Measurements from ENCODE around the gene KIT. TPM values are rescaled to one million over a fixed set of nuclear protein-coding genes. Genes with fewer than 3 reads are reported as not detected.

KIT gene
- total RNA-seq, 1 donor from 2014 or later, result 11.6 TPM

DNA sequence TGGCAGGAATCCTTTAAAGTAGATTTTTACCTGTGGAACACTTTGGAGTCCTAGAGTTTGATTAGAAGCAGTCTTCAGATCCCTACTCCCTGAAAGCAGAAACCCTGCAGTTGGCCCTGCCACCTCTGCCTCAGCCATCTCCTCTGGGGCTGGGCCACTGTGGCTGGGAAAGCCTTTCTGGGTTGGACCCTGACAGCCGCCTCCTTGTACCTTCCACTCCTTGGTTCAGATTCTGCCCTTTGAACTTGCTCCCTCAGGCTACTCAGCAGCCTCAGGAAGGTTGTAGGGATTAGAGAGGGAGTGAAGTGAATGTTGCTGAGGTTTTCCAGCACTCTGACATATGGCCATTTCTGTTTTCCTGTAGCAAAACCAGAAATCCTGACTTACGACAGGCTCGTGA lies 65.5 kb downstream of the KIT start:
- no peak for DNase-seq (ENCODE audit: extremely low spot score, unreplicated experiment)
- TF ChIP-seq, protein P1, sequence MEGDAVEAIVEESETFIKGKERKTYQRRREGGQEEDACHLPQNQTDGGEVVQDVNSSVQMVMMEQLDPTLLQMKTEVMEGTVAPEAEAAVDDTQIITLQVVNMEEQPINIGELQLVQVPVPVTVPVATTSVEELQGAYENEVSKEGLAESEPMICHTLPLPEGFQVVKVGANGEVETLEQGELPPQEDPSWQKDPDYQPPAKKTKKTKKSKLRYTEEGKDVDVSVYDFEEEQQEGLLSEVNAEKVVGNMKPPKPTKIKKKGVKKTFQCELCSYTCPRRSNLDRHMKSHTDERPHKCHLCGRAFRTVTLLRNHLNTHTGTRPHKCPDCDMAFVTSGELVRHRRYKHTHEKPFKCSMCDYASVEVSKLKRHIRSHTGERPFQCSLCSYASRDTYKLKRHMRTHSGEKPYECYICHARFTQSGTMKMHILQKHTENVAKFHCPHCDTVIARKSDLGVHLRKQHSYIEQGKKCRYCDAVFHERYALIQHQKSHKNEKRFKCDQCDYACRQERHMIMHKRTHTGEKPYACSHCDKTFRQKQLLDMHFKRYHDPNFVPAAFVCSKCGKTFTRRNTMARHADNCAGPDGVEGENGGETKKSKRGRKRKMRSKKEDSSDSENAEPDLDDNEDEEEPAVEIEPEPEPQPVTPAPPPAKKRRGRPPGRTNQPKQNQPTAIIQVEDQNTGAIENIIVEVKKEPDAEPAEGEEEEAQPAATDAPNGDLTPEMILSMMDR (IDR thresholded peaks at IDR 0.05), result no peak
- Mint-ChIP-seq H3K27me3 (ENCODE audit: unreplicated experiment) (no peaks in the 10 kb centered on the region), H3K4me3 (ENCODE audit: unreplicated experiment) (no peak overlapping the region), H3K36me3 (ENCODE audit: unreplicated experiment) (peaks cover 9% of the 10 kb centered on the region), H3K4me1 (ENCODE audit: unreplicated experiment) (no peaks in the 10 kb centered on the region), H3K27ac (ENCODE audit: unreplicated experiment) (no peak overlapping the region), H3K9me3 (ENCODE audit: unreplicated experiment) (no peaks in the 10 kb centered on the region)

DNA sequence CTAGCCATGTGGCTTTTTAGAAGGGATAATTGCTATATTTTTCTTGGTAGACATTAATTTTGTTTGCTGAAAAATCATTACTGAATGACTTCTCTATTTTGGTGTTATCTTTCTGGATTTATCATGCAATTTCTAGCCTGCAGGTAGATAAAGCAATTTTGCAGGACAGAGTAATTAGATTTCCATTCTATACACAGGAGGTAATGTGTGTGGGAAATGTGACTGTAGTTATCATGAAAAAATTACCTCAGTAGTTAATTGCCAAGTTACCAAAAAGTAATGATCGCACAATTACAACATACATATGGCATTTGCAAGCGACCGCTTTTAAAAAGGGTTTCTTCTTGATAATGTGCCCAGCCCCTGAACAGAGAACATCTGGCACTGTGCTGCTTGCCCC lies 66.1 kb downstream of the KIT start:
- no peaks in the 10 kb centered on the region for H3K27me3 Mint-ChIP-seq (ENCODE audit: unreplicated experiment)
- H3K27ac Mint-ChIP-seq (ENCODE audit: unreplicated experiment), result no peak overlapping the region
- TF ChIP-seq, protein P1 (IDR thresholded peaks at IDR 0.05), result no peak
- peaks cover 9% of the 10 kb centered on the region for H3K36me3 Mint-ChIP-seq (ENCODE audit: unreplicated experiment)
- no peaks in the 10 kb centered on the region for H3K4me1 Mint-ChIP-seq (ENCODE audit: unreplicated experiment)
- DNase-seq (ENCODE audit: extremely low spot score, unreplicated experiment), result no peak
- no peaks in the 10 kb centered on the region for H3K9me3 Mint-ChIP-seq (ENCODE audit: unreplicated experiment)
- no peak overlapping the region for H3K4me3 Mint-ChIP-seq (ENCODE audit: unreplicated experiment)

DNA sequence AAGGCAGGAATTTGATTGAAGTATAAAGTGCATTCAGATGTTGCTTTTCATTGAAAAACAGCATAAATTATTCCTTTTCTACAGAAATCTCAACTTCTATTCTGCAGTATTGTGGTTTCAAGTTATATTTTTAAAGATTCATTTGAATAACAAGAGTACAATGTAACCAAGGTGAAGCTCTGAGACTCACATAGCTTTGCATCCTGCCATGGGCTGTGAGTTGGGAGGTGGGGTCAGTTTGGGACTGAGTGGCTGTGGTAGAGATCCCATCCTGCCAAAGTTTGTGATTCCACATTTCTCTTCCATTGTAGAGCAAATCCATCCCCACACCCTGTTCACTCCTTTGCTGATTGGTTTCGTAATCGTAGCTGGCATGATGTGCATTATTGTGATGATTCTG lies 69.2 kb downstream of the KIT start:
- no peak for DNase-seq (ENCODE audit: extremely low spot score, unreplicated experiment)
- TF ChIP-seq, protein P1 (IDR thresholded peaks at IDR 0.05), result no peak
- no peaks in the 10 kb centered on the region for H3K4me1 Mint-ChIP-seq (ENCODE audit: unreplicated experiment)
- peaks cover 18% of the 10 kb centered on the region for H3K36me3 Mint-ChIP-seq (ENCODE audit: unreplicated experiment)
- no peak overlapping the region for H3K4me3 Mint-ChIP-seq (ENCODE audit: unreplicated experiment)
- H3K27ac Mint-ChIP-seq (ENCODE audit: unreplicated experiment), result no peak overlapping the region
- no peaks in the 10 kb centered on the region for H3K9me3 Mint-ChIP-seq (ENCODE audit: unreplicated experiment)
- no peaks in the 10 kb centered on the region for H3K27me3 Mint-ChIP-seq (ENCODE audit: unreplicated experiment)

- Mint-ChIP-seq H3K4me1 (ENCODE audit: unreplicated experiment) (peaks cover 2% of the 10 kb centered on the region), H3K27ac (ENCODE audit: unreplicated experiment) (no peak overlapping the region), H3K9me3 (ENCODE audit: unreplicated experiment) (no peaks in the 10 kb centered on the region), H3K27me3 (ENCODE audit: unreplicated experiment) (no peaks in the 10 kb centered on the region), H3K36me3 (ENCODE audit: unreplicated experiment) (peaks cover 20% of the 10 kb centered on the region), H3K4me3 (ENCODE audit: unreplicated experiment) (no peak overlapping the region)
- TF ChIP-seq, protein P1 (IDR thresholded peaks at IDR 0.05), result no peak
- DNase-seq (ENCODE audit: extremely low spot score, unreplicated experiment), result no peak
Measured at GRCh38 chr4:54727346-54727745, 69.6 kb downstream of the KIT start.

DNA sequence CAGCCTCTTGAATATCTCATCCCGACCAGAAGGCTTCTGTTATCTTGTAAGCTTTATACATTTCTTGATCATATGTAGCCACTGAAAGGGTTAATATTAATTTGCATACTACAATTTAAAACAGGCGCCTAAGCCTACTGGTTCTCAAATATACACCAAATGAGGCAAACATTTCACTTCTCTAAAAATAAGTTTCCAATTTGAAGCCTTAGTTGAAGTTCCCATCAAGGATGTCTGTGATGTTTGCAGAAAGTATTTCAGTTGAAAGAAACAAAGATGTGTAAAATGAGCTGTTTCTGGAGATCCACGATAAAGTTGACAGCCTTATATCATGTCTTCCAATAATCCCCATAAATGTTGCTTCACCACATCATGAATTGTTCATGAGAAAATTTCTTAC lies 70.6 kb downstream of the KIT start:
- no peaks in the 10 kb centered on the region for H3K27me3 Mint-ChIP-seq (ENCODE audit: unreplicated experiment)
- peaks cover 23% of the 10 kb centered on the region for H3K36me3 Mint-ChIP-seq (ENCODE audit: unreplicated experiment)
- no peak for DNase-seq (ENCODE audit: extremely low spot score, unreplicated experiment)
- peaks cover 5% of the 10 kb centered on the region for H3K4me1 Mint-ChIP-seq (ENCODE audit: unreplicated experiment)
- H3K27ac Mint-ChIP-seq (ENCODE audit: unreplicated experiment), result no peak overlapping the region
- H3K9me3 Mint-ChIP-seq (ENCODE audit: unreplicated experiment), result no peaks in the 10 kb centered on the region
- H3K4me3 Mint-ChIP-seq (ENCODE audit: unreplicated experiment), result no peak overlapping the region
- TF ChIP-seq, protein P1 (IDR thresholded peaks at IDR 0.05), result no peak
